CD14-positive monocyte (primary cell): Measurements from ENCODE around the gene TMEM144. TPM values are rescaled to one million over a fixed set of nuclear protein-coding genes. Genes with fewer than 3 reads are reported as not detected.

ENCODE experiments used
- DNase-seq, 3 donors: peaks; one replicate each; pipeline ENCODE4 v3.0.0-alpha.2; 2011 to 2022
- H2AFZ ChIP-seq: 2 replicates; pipeline ENCODE4 v1.6.0; 2012; ENCODE audit warnings: mild to moderate bottlenecking, low read depth, low read length, inconsistent platforms; ENCODE audit not compliant: insufficient read depth, poor library complexity, severe bottlenecking
- H3K27ac ChIP-seq, 2 donors: 1 replicate in 1 of 2; 2 replicates in 1 of 2; pipeline ENCODE4 v1.5.1; 2012 to 2013; ENCODE audit warnings: low read length in 2 of 2, control low read depth in 1 of 2, inconsistent platforms in 1 of 2, low read depth in 1 of 2, mild to moderate bottlenecking in 1 of 2
- H3K27me3 ChIP-seq, 2 donors: one replicate each; pipeline versions ENCODE4 v1.6.0 to v1.6.1; 2011 to 2013; ENCODE audit warnings: low read length in 2 of 2; ENCODE audit not compliant: control insufficient read depth in 2 of 2, insufficient read depth in 2 of 2
- H3K36me3 ChIP-seq, 2 donors: replicated peaks in 1 of 2; 1 replicate in 1 of 2; 2 replicates in 1 of 2; pipeline versions ENCODE4 v1.5.1 to v1.6.1; 2012 to 2013; ENCODE audit warnings: low read length in 2 of 2, control low read depth in 1 of 2, inconsistent platforms in 1 of 2, mild to moderate bottlenecking in 1 of 2; ENCODE audit not compliant: insufficient read depth in 2 of 2, control insufficient read depth in 1 of 2
- H3K4me1 ChIP-seq, 2 donors: 1 replicate in 1 of 2; 2 replicates in 1 of 2; pipeline versions ENCODE4 v1.5.1 to v1.6.1; 2012 to 2013; ENCODE audit warnings: low read length in 2 of 2, control low read depth in 1 of 2, inconsistent platforms in 1 of 2, mild to moderate bottlenecking in 1 of 2, moderate library complexity in 1 of 2; ENCODE audit not compliant: insufficient read depth in 2 of 2, control insufficient read depth in 1 of 2
- H3K4me2 ChIP-seq: replicated peaks from 2 replicates; pipeline ENCODE3; 2012; ENCODE audit warnings: low read length, moderate library complexity, mild to moderate bottlenecking; ENCODE audit not compliant: poor library complexity, severe bottlenecking; ENCODE audit errors: extremely low read depth
- H3K4me3 ChIP-seq, 3 experiments: fragments of 200-600 bp in 1 of 3; sonication (generic) in 1 of 3; replicated peaks in 1 of 3; 1 replicate in 2 of 3; 2 replicates in 1 of 3; pipeline ENCODE4 v1.5.1; 2011 to 2013; ENCODE audit warnings: low read length in 3 of 3, mild to moderate bottlenecking in 3 of 3, control low read depth in 2 of 3, low read depth in 2 of 3, inconsistent platforms in 1 of 3, moderate library complexity in 1 of 3
- H3K79me2 ChIP-seq: 2 replicates; pipeline ENCODE4 v1.6.0; 2012; ENCODE audit warnings: mild to moderate bottlenecking, control low read depth, inconsistent platforms, low read length, moderate library complexity; ENCODE audit not compliant: insufficient read depth
- H3K9ac ChIP-seq: 2 replicates; pipeline ENCODE4 v1.6.0; 2017; ENCODE audit warnings: low read length, mild to moderate bottlenecking; ENCODE audit not compliant: insufficient read depth, poor library complexity, severe bottlenecking
- H3K9me3 ChIP-seq, 2 donors: replicated peaks in 1 of 2; 1 replicate in 1 of 2; 2 replicates in 1 of 2; pipeline versions ENCODE4 v1.5.1 to v1.6.1; 2012 to 2013; ENCODE audit warnings: low read length in 2 of 2, control low read depth in 1 of 2; ENCODE audit not compliant: control insufficient read depth in 1 of 2, insufficient read depth in 1 of 2
- H4K20me1 ChIP-seq: 2 replicates; pipeline ENCODE4 v1.6.0; 2012; ENCODE audit warnings: mild to moderate bottlenecking, low read length, control low read depth, moderate library complexity; ENCODE audit not compliant: insufficient read depth
- H3K27ac Mint-ChIP-seq, 7 donors: one replicate each; pipeline ENCODE4 v1.8.0; 2020; ENCODE audit warnings: mild to moderate bottlenecking in 7 of 7, mixed read lengths in 7 of 7, moderate library complexity in 6 of 7, inconsistent platforms in 2 of 7
- H3K27me3 Mint-ChIP-seq, 3 donors: one replicate each; pipeline ENCODE4 v1.8.0; 2021 to 2022; ENCODE audit warnings: low read depth in 3 of 3, mild to moderate bottlenecking in 3 of 3, mixed read lengths in 3 of 3, moderate library complexity in 3 of 3, inconsistent platforms in 1 of 3
- H3K36me3 Mint-ChIP-seq, 2 donors: one replicate each; pipeline ENCODE4 v1.8.0; 2020; ENCODE audit warnings: mixed read lengths in 2 of 2, inconsistent platforms in 1 of 2, mild to moderate bottlenecking in 1 of 2
- H3K4me1 Mint-ChIP-seq: one replicate; pipeline ENCODE4 v1.8.0; 2020; ENCODE audit warnings: mild to moderate bottlenecking, mixed read lengths
- H3K4me3 Mint-ChIP-seq, 2 donors: one replicate each; pipeline ENCODE4 v1.8.0; 2020; ENCODE audit warnings: mild to moderate bottlenecking in 2 of 2, mixed read lengths in 2 of 2, moderate library complexity in 1 of 2
- H3K9me3 Mint-ChIP-seq, 7 donors: one replicate each; pipeline ENCODE4 v1.8.0; 2020 to 2022; ENCODE audit warnings: mixed read lengths in 7 of 7, mild to moderate bottlenecking in 6 of 7, moderate library complexity in 6 of 7, inconsistent platforms in 2 of 7
- WGBS: methylation state at CpG from one replicate; pipeline ENCODE4 v1.1.5; 2013; ENCODE audit warnings: missing lambda C conversion rate; ENCODE audit not compliant: insufficient coverage; 5-methylcytosine and 5-hydroxymethylcytosine counted together
- intact Hi-C, 2 donors: fragments of 100-400 bp; cut with micrococcal nuclease; formaldehyde crosslinking; loops; one replicate each; pipeline versions ENCODE4 v1.15.0 to v1.15.1; 2023
- polyA plus RNA-seq, 3 donors: library from polyadenylated mRNA; depleted of rRNA in 1 of 3; unstranded in 2 of 3; stranded (reverse) in 1 of 3; fragments of 300-500 nt in 2 of 3; fragments of >200 nt in 1 of 3; fragmentation: Illumina TruSeq in 2 of 3; gene quantifications; 1 replicate in 2 of 3; 2 replicates in 1 of 3; pipeline ENCODE4 v1.2.3, GENCODE V29; 2012 to 2021
- TF ChIP-seq, protein P1 (sequence below): fragments of 200-600 bp; IDR thresholded peaks from one replicate; pipeline ENCODE4 v1.8.0; 2022; ENCODE audit warnings: antibody characterized with exemption, mild to moderate bottlenecking

The TMEM144 gene
- polyA plus RNA-seq, 3 donors, result 1.0 to 27.9 (median 1.5) TPM

DNA sequence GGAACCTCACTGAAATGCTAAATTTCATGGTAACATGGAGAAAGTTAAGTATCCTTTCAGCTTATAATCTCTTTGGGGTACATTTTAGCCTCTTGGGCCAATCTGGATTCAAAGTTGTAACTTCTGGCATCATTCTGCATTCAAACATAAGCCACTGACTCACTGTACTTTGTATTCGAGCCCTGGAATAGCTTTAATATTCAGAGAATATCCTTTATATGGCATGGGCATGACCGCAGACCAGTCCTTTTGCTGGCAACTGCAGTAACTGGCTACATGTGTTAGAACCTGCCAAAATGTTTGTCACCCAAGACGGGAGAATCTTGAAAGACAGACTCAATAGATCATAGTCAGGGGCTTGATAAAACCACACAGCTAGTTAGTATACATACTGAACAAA is 40.8 kb upstream of the TMEM144 start:
- H3K27me3 Mint-ChIP-seq, result peaks cover 0 to 3% (median 0%) of the 10 kb centered on the region in 3 donors
- peak overlapping the region; percentile 92 for H3K4me2 ChIP-seq
- H3K79me2 ChIP-seq, result peaks cover 100% of the 10 kb centered on the region
- peaks cover 2 to 5% of the 10 kb centered on the region in 2 donors for H3K36me3 ChIP-seq
- H3K27ac Mint-ChIP-seq, result peak overlapping the region; percentile 70 to 93 (median 88)
- no peaks in the 10 kb centered on the region for H3K9me3 Mint-ChIP-seq
- TF ChIP-seq, protein P1, sequence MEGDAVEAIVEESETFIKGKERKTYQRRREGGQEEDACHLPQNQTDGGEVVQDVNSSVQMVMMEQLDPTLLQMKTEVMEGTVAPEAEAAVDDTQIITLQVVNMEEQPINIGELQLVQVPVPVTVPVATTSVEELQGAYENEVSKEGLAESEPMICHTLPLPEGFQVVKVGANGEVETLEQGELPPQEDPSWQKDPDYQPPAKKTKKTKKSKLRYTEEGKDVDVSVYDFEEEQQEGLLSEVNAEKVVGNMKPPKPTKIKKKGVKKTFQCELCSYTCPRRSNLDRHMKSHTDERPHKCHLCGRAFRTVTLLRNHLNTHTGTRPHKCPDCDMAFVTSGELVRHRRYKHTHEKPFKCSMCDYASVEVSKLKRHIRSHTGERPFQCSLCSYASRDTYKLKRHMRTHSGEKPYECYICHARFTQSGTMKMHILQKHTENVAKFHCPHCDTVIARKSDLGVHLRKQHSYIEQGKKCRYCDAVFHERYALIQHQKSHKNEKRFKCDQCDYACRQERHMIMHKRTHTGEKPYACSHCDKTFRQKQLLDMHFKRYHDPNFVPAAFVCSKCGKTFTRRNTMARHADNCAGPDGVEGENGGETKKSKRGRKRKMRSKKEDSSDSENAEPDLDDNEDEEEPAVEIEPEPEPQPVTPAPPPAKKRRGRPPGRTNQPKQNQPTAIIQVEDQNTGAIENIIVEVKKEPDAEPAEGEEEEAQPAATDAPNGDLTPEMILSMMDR, result no peak
- WGBS, result no CpG with 5 or more reads among the region's 3 CpGs
- H3K36me3 Mint-ChIP-seq, result peaks cover 10 to 36% of the 10 kb centered on the region in 2 donors
- no peak for DNase-seq
- no peaks in the 10 kb centered on the region for H3K9me3 ChIP-seq
- peak overlapping the region; percentile 66 to 98 (median 68) for H3K4me3 ChIP-seq
- peak overlapping the region in 1 of 2 donors; percentile 82 for H3K27ac ChIP-seq
- H3K27me3 ChIP-seq, result no peaks in the 10 kb centered on the region
- peaks cover 61 to 72% of the 10 kb centered on the region in 2 donors for H3K4me1 ChIP-seq
- intact Hi-C loops, result loop anchor here in 1 of 2 donors (5.0 to 10.0 kb wide), 2 partner anchors 38 to 175 kb away; no protein-coding TSS in a partner anchor
- peak overlapping the region; percentile 91 for H2AFZ ChIP-seq
- H3K4me3 Mint-ChIP-seq, result peak overlapping the region; percentile 93 to 98
- H3K4me1 Mint-ChIP-seq, result peaks cover 68% of the 10 kb centered on the region
- H3K9ac ChIP-seq, result peak overlapping the region; percentile 78
- peaks cover 37% of the 10 kb centered on the region for H4K20me1 ChIP-seq

DNA sequence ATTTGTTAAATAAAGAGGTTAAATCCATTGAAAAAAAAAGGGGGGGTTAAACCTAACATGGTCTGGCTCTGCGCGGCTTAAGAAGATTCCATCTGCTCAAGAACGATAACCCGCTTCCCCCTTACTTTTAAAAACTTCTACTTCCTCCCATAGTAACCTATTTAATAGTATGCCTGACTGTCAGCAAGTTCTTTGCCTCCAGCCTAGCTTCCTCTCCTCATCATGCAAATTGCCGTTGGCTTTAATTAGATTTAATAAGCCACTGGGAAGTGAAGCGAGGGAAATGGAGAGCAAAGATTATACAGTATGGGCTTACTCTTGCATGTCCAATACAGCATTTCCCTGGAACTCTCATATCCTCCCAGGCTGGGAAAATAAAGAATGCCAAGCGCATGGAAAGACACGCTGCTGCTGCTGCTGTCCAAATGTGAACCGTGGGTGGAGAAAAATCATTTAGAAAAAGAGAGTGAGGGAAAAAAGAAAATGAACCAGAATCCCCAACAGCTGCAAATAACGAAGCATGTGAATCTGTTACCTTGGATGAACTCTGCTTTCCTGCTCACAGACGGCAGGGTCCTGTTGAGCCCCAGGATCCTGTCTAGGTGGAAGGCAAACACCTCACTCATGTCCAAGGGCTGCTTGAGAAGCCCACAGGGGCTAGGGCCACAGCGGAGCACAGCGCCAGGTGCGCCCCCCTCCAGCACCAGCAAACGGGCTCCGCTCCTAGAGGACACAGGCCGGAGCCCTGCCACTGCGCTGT is 40.2 kb upstream of the TMEM144 start:
- peak overlapping the region; percentile 93 to 98 for H3K4me3 Mint-ChIP-seq

More for the DNA sequence above, 40.2 kb upstream of the TMEM144 start:
- Histone ChIP-seq H3K36me3 (peaks cover 0 to 2% of the 10 kb centered on the region in 2 donors), H3K79me2 (peaks cover 100% of the 10 kb centered on the region), H2AFZ (peak overlapping the region; percentile 91), H4K20me1 (peaks cover 37% of the 10 kb centered on the region), H3K9me3 (no peaks in the 10 kb centered on the region), H3K4me3 (peak overlapping the region; percentile 66 to 98 (median 68)), H3K27ac (peak overlapping the region; percentile 66 to 82), H3K4me1 (peaks cover 61 to 72% of the 10 kb centered on the region in 2 donors), H3K27me3 (no peaks in the 10 kb centered on the region), H3K9ac (peak overlapping the region; percentile 78), H3K4me2 (peak overlapping the region; percentile 92)
- H3K9me3 Mint-ChIP-seq, result no peaks in the 10 kb centered on the region
- H3K27me3 Mint-ChIP-seq, result peaks cover 0 to 3% (median 0%) of the 10 kb centered on the region in 3 donors
- peaks cover 68% of the 10 kb centered on the region for H3K4me1 Mint-ChIP-seq
- TF ChIP-seq, protein P1, result no peak
- peak overlapping the region; percentile 85 to 95 (median 92) for H3K27ac Mint-ChIP-seq
- WGBS, result 0% methylated on average over 9 of the region's 18 CpGs
- peaks cover 15 to 34% of the 10 kb centered on the region in 2 donors for H3K36me3 Mint-ChIP-seq
- intact Hi-C loops, result loop anchor here (5.0 to 10.0 kb wide), 3 partner anchors 37 to 183 kb away; no protein-coding TSS in a partner anchor
- DNase-seq, result peak; percentile 25 to 65 (median 52)
